Hematopoietic multipotent progenitor cell treated with erythropoietin and hydrocortisone succinate and interleukin-3 and kit ligand, for 4 days (in vitro differentiated cells): Measurements from ENCODE around the gene LPAR6.
A peak's percentile ranks its signal among the peaks of the same experiment; 100 is the strongest.
"Not testable (repeated sequence)": the region's sequence is repeated elsewhere in the genome, so short reads cannot be mapped to it uniquely, and the experiment has no call there.

Experiments
- DNase-seq: peaks from one replicate; pipeline ENCODE4 v3.0.0-alpha.2; 2015

Gene LPAR6

GRCh38 chr13:48412881-48413351, at the start of gene LPAR6:
TSS of gene LPAR6 (minus strand) at chr13:48413113. CDS start at chr13:48412423, 690 bp downstream.
- peak; percentile 36 for DNase-seq

GRCh38 chr13:48457578-48458242, 44.8 kb upstream of the LPAR6 start:
- DNase-seq, result no peak

- no peak for DNase-seq
Measured at GRCh38 chr13:48456546-48456945, 43.6 kb upstream of the LPAR6 start.

GRCh38 chr13:48451196-48451595, 38.3 kb upstream of the LPAR6 start:
- DNase-seq, result peak; percentile 31

GRCh38 chr13:48449656-48450055, 36.7 kb upstream of the LPAR6 start:
- no peak for DNase-seq

- DNase-seq, result peak; percentile 72
Measured at GRCh38 chr13:48448959-48449614, 36.2 kb upstream of the LPAR6 start.

GRCh38 chr13:48448285-48448958, 35.5 kb upstream of the LPAR6 start:
- no peak for DNase-seq

GRCh38 chr13:48446464-48446863, 33.6 kb upstream of the LPAR6 start:
- peak; percentile 15 for DNase-seq

- no peak for DNase-seq
Measured at GRCh38 chr13:48443442-48444208, 30.7 kb upstream of the LPAR6 start.

- DNase-seq, result no peak
Measured at GRCh38 chr13:48437371-48437770, 24.5 kb upstream of the LPAR6 start.

GRCh38 chr13:48436661-48437288, 23.9 kb upstream of the LPAR6 start:
- no peak for DNase-seq

GRCh38 chr13:48434200-48434599, 21.3 kb upstream of the LPAR6 start:
- DNase-seq, result no peak

- DNase-seq, result no peak
Measured at GRCh38 chr13:48431987-48432615, 19.2 kb upstream of the LPAR6 start.

- peak; percentile 82 for DNase-seq
Measured at GRCh38 chr13:48431431-48431830, 18.5 kb upstream of the LPAR6 start.

GRCh38 chr13:48429886-48430285, 17.0 kb upstream of the LPAR6 start:
- DNase-seq, result no peak

GRCh38 chr13:48429036-48429435, 16.1 kb upstream of the LPAR6 start:
- no peak for DNase-seq

GRCh38 chr13:48426755-48427298, 13.9 kb upstream of the LPAR6 start:
- DNase-seq, result not testable (repeated sequence)

- DNase-seq, result no peak
Measured at GRCh38 chr13:48426052-48426451, 13.1 kb upstream of the LPAR6 start.

GRCh38 chr13:48424212-48424611, 11.3 kb upstream of the LPAR6 start:
- no peak for DNase-seq

- DNase-seq, result not testable (repeated sequence)
Measured at GRCh38 chr13:48422003-48422402, 9.1 kb upstream of the LPAR6 start.

GRCh38 chr13:48415516-48415915, 2.6 kb upstream of the LPAR6 start:
- DNase-seq, result no peak

GRCh38 chr13:48414501-48414900, 1.6 kb upstream of the LPAR6 start:
- no peak for DNase-seq
